ENCODE results near the gene ARIH1.

ARIH1 gene

DNA sequence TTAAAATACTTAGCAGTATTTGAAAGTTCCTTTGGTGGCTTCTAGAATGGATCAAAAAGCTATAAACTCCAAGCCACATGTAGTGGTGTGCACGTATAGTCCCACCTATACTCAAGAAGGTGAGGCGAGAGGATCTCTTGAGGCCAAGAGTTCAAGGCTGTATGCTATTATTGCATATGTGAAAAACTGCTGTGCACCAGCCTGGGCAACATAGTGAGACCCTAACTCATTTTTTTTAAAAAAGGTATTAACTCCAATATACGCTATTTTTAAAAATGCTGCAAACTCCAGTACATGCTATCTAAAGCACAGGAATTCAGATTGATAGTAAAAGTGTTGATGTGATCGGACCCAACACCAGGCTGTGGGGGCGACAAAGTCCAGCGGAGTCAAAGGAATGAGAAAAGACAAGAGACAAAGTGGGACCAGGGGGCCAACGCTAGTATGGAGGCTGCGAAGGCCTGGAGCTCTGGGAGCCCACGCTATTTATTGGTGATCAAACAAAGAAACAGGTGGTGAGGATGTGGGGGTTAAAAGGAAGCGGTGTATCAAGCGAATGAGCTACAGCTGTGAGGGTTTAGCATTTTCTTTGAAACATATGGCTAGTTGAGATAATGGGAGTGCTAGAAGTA is 66.6 kb downstream of the ARIH1 start:
- no peak for DNase-seq (ENCODE audit: low spot score)

DNA sequence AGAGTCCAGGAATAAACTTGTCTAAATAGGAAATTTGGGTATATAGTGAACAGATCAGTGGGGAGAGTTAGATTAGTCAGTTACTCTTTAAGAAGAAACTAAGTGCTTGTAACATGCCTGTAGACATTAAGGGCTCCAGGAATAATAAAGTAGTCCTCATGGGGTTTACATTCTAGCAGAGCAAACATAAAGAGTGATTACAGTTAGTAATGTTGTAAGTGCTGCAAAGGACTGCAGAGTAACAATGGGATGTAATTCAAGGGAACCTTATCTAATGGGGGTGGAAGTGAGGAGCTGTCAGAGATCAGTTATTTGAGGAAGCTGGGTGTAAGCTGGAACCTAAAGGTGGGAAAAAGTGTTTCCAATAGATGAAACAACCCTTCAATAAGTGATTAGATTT is 67.5 kb downstream of the ARIH1 start:
- no peak for DNase-seq (ENCODE audit: low spot score)

GRCh38 chr15:72545156-72545555 is 71.0 kb downstream of the ARIH1 start:
- no peak for DNase-seq (ENCODE audit: low spot score)

DNA sequence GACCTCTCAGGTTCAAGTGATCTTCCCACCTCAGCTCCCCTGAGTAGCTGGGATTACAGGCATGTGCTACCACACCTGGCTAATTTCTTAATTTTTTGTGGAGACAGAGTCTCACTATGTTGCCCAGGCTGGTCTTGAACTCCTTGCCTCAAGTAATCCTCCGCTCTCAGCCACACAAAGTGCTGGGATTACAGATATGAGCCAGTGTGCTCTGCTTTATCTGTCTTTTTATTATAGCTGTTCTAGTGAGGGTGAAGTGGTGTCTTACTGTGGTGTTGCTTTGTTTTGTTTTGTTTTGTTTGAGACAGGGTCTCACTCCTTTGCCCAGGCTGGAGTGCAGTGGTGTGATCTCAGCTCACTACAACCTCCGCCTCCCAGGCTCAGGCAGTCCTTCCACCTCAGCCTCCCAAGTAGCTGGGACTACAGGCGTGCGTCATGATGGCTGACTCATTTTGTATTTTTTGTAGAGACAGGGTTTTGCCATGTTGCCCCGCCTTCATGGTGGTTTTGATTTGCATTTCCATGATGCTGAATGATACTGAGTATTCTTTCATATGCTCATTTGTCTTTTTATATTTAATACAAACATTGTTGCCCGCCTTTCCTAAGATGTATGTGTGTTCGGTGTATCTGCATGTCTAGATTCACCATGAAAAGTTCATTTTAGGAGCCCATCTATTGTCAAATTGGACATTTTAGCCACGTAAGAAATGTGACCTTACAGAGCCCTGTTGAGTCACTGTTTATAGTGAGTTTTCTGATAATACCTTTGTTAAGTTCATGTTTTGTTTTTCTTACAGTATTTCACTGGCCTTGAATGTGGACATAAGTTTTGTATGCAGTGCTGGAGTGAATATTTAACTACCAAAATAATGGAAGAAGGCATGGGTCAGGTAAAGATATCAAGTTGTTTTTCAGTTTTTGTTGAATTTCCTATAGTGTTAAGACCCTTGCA is 80.6 kb downstream of the ARIH1 start:
- DNase-seq (ENCODE audit: low spot score) = no peak

DNA sequence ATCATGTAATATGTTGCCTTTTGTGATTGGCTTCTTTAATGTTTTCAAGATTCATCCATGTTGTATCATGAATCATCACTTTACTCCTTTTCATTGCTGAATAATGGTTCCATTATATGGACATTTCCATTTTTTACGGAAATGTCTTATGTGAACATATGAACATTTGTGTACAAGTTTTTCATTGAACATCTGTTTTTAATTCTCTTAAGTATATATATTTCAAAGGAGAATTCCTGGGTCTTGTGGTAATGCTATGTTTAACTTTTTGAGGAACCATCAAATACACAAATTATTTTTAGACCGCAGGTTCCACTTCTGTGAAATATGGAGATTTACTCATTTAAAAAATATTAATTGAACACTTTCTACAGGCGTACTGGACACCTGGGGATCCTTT is 85.7 kb downstream of the ARIH1 start:
- DNase-seq (ENCODE audit: low spot score) = no peak

DNA sequence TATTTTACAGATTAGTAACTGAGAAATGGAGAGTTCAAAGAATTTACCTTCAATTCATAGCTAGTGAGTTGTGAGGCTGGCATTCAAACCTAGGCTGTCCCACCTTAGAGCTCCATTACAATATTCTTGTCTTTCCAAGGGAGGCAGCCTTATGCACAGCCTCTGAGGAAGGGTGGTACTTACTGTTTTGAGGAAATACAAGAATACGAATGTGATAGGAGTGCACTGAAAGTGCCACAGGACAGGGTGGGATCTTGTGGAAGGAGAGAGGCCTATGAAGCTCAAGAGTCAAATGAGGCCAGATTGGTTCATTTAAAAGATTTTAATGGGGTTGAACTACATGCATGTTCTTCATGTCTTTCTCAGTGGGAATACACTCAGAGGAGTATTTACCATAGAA is 86.3 kb downstream of the ARIH1 start:
- DNase-seq (ENCODE audit: low spot score) = no peak

- DNase-seq (ENCODE audit: low spot score) = no peak
These were observed 88.3 kb downstream of the ARIH1 start for GRCh38 chr15:72562386-72562785.

DNA sequence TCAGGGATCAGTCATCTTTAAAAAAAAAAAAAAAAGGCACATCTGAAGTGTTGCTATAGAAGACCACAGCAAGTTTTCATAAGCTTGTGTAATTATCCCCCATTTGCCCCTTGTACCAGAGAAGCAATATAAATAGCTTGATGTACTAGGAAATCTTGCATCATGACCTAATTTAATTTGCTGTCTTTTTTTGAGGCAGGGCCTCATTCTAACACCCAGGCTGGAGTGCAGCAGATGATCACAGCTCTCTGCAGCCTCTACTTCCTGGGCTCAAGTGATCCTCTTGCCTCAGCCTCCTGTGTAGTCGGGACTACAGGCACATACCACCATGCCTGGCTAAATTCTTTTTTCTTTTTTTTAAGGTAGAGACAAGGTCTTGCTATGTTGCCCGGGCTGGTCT is 88.7 kb downstream of the ARIH1 start:
- no peak for DNase-seq (ENCODE audit: low spot score)

GRCh38 chr15:72564091-72564490 is 90.0 kb downstream of the ARIH1 start:
- DNase-seq (ENCODE audit: low spot score) = no peak

DNA sequence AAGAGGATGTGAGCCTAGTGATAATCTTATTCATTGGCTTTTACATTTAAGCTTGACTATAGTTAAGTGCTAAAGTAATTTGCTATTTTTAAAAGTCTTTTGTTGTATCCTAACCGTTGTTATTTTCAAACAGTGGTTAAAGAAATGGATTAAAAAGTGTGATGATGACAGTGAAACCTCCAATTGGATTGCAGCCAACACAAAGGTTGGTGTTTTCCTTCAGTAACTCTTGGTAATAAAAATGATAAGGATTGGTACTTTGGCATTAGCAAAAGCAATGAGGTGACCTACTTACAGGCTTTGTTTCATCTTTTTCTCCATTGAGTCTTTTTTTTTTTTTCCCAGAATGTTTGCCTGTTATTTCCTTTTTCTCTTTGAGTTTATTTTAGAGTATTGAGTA is 92.8 kb downstream of the ARIH1 start:
- DNase-seq (ENCODE audit: low spot score) = no peak

DNA sequence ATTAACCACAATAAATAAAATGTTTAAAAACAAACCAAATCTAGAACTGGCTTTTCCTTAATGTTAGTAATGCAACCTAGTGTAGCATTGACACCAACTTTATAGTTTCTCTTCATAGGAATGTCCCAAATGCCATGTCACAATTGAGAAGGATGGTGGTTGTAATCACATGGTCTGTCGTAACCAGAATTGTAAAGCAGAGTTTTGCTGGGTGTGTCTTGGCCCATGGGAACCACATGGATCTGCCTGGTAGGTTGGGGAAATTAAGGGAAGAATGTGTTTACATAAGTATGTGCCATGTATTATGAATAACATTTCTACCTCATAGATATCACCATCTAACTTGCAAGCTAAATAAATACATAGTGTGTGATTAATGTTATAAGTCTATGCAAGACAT is 95.9 kb downstream of the ARIH1 start:
- DNase-seq (ENCODE audit: low spot score) = no peak

DNA sequence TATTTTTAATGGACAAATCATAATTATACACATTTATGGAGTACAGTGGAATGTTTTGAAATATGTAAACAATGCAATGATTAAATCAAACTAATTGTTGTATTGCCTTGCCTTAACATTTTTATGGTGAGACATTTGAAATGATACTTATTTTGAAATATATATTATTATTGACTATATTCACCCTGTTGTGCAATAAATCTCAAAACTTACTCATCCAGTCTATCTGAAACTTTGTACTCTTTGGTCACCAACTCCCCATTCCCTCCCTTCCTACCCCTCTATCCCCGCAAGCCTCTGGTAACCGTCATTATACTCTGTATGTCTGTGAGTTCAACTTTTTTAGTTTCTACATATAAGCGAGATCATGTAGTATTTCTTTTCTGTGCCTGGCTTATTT is 105.7 kb downstream of the ARIH1 start:
- DNase-seq (ENCODE audit: low spot score) = no peak

- no peak for DNase-seq (ENCODE audit: low spot score)
These were observed 109.9 kb downstream of the ARIH1 start for GRCh38 chr15:72584006-72584405.

DNA sequence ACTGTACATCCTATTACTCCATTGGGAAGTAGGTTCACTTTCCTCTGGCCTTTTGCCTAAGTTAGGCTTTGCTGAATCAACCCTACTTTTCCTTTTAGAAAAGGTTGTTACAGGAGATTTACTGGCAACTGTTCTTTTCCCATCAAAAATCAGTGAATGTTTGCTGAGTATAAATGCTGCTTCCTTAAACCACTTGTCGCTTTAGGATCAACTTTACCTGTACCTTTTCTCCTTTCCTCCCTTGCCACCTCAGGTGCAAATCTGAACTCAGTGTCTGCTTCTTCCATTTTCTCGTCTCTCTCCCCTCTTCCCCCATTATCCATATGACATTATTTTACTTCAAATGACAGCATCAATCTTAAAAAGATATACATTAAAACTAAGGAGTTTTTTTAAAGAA is 110.9 kb downstream of the ARIH1 start:
- DNase-seq (ENCODE audit: low spot score) = no peak

GRCh38 chr15:72585476-72586058 is 111.4 kb downstream of the ARIH1 start:
- no peak for DNase-seq (ENCODE audit: low spot score)

DNA sequence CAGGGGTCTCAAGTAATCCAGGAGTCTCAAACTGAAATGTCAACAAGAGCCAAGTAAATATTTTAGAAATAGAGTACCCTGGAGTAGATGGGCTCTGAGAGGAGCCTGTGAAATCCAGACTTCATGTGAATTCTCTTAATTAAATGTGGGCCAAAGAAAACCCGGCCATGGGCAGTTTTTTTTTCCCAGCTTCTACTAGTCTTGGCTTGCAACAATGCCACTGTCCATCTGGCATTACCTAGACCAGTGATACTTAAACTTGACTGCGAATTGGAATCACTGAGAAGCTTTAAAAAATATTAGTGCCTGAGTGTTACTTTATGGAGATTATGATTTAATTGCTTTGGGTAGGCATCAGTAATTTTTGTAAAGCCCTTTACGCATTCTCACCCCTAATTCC is 114.0 kb downstream of the ARIH1 start:
- DNase-seq (ENCODE audit: low spot score) = no peak

DNA sequence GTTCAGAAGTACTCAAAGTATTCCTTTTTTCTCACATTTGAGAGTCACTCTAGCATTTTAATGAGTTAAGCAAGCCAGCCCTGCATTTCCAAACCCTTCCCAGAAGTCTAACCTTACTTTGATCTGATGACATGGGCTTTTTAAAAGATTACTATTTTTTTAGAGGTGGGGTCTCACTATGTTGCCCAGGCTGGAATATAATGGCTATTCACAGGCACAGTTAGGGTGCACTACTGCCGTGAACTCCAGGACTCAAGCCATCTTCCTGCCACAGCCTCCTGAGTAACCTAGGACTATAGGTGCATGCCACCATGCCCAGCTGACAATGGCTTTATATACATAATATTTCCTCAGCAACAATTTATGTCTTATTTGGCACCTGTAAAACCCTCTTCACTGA is 116.3 kb downstream of the ARIH1 start:
- DNase-seq (ENCODE audit: low spot score) = no peak

DNA sequence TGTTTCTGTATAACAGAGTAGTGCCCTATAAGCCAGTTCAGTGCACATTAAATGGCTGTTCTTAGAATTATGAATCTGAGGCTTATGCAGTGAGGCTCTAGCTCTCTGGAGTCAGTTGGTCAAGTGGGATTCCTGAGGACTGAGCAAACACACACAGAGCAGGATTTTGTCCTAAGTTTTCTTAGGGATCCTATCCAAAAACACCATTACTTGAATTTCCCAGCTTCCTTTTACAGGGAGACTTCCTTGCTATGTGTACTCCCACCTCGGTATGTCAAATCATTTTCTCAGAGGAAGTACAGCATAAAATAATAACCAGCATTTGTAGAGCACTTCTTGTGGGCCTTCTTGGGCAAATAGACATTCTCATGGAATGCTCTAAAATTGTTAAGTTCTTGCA is 117.2 kb downstream of the ARIH1 start:
- DNase-seq (ENCODE audit: low spot score) = no peak

- no peak for DNase-seq (ENCODE audit: low spot score)
These were observed 118.0 kb downstream of the ARIH1 start for GRCh38 chr15:72592097-72592496.

DNA sequence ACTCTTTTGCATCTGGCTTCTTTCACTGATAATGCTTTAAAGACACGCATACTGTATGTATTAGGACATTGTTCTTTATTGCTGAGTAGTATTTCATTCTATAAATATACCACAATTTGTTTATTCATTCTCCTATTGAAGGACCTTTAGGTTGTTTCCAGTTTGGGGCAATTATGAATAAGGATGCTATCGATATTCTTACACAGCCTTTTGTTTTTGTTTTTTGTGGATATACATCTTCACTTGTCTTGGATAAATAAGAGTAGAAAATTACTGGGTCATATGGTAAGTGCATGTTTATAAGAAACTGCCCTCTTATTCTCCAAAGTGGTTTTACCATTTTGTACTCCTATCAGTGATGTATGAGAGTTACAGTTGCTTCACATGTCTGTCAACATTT is 118.5 kb downstream of the ARIH1 start:
- DNase-seq (ENCODE audit: low spot score) = no peak

DNA sequence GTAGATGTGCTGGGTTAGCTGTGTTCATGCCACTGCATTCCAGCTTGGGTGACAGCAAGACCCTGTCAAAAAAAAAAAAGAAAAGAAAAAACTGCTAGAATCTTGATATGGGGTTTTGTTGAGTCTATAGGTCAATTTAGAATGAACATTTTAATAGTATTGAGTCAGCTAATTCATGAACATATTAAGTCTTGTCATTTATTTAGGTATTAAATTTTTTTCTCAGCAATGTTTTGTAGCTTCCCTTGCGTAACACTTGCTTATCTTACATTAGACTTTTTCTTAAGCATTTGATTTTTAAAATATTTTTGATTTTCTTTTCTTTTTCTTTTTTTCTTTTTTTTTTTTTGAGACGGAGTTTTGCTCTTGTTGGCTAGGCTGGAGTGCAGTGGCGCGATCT is 119.7 kb downstream of the ARIH1 start:
- no peak for DNase-seq (ENCODE audit: low spot score)

DNA sequence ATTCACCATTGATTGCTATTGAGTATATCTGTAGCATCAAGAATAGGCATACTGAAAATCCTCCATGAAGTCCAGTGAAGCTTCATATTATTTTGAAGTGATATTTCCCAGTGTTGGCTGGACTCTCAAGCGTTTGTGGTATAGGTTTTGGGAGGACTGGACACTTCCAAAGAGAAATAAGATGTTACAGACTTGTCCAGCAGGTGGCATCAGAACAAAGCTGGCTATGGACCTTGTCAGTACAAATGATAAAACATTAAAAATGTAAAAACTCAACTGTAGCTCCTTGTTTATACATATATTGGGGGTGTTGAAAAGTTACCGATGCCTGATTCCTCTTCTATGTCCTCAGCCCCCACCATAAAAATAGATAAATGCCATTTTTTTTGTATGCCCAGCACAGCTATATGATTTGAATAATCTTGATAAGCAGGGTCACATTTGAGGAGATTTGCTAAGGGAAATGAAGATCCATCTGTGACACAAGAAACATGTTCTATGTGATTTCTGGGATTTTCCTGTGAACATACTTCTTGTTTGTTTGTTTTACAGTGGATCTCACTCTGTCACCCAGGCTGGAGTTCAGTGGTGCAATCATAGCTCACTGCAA is 125.8 kb downstream of the ARIH1 start:
- no peak for DNase-seq (ENCODE audit: low spot score)

GRCh38 chr15:72604794-72605193 is 130.7 kb downstream of the ARIH1 start:
- no peak for DNase-seq (ENCODE audit: low spot score)

All from ecto neural progenitor cell (in vitro differentiated cells).